ENCODE results near the gene CNOT3.
"Not testable (repeated sequence)": the region's sequence is repeated elsewhere in the genome, so short reads cannot be mapped to it uniquely, and the experiment has no call there.

CNOT3 gene

DNA sequence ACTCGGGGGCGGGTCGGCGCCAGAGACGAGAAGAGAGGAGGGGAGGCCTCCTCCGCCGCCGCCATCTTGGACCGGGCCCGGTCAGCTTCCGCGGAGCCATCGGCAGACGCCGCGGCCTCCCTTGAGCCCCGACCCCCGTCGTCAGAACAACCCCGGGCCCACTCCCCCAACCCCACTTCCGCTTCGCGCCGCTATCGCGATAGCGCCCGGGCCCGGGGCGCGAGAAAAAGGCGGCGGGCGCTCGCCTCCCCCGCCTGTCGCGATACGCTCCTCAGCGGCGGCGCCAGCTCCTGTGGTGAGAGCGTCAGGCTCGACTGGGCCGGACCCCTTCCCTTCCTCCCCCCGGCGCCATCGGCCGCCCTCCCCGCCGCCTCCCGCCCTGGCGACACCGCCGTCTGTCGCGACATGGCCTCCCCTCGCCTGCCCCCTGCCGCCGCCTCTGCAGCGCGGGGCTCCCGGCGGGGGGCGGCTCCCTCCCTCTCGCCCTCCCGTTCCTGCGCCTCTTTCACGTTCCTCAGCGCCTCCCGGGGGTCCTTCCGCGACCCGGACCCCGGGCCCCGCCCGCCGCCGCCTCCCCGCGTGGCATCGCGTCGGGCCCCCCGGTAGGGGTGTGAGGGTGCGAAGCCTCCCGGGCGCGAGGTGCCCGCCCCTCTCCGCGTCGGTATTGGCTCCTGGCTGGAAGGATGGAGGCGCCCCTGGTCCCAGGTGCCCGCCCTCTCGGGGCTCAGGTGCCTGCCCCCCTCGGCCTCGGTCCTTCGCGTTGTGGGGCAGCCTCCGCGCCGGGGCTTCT lies at the start of gene CNOT3:
Gene CNOT3 (plus strand): TSS at position 64 of the 790 bp plus-strand sequence. CDS start 5,217 bp downstream, outside the sequence.
- peak; percentile 35 for DNase-seq

DNA sequence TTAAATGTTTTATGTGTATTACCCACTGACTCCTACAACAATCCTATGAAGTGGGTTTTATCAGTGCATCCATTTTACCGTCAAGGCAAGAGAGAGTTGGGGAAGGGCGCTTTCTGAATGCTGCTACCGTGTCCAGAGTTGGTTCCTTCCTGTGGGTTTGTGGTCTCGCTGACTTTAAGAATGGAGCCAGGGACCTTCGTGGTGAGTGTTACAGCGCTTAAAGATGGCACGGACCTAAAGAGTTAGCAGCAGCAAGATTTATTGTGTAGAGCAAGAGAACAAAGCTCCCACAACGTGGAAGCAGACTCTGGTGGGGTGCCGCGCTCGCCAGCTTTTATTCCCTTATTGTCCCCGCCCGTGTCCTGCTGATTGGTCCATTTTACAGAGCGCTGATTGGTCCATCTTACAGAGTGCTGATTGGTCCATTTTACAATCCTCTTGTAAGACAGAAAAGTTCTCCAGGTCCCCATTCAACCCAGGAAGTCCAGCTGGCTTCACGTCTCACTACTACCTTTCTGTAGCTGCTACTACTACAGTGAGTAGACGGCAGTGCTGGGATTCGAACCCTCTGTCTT lies 43.0 kb upstream of the CNOT3 start:
- no peak for DNase-seq

DNA sequence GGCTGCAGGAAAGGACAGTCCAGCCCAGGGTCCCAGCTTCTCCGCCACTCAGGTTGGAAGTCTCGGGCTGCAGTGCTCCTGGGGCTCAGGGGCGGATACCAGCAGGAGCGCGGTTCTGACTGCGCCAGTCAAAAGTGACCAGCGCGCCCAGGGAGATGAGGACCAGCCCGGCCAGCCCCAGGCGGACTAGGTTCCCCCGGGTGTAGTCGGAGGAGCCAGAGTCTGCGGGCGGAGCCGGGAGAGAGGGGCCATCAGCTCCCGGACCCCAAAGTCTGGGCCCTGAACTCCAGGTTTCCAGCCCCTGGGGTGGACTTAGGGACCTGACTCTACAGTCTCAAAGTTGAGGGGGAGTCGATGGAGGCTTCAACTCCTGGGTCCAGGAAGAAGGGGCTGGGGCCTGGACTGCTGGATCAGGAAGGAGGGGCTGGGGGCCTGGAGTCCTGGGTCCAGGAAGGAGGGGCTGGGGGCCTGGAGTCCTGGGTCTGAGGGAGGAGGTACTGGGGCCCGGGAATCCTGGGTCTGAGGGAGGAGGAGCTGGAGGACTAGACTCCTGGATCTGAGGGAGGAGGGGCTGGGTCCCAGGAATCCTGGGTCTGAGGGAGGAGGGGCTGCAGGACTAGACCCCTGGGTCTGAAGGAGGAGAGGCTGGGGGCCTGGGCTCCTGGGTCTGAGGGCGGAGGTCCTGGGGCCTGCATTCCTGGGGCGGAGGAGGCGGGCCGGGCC lies 42.3 kb upstream of the CNOT3 start:
- no peak for DNase-seq

GRCh38 chr19:54095859-54096616 lies 41.5 kb upstream of the CNOT3 start:
- DNase-seq = peak; percentile 51

DNA sequence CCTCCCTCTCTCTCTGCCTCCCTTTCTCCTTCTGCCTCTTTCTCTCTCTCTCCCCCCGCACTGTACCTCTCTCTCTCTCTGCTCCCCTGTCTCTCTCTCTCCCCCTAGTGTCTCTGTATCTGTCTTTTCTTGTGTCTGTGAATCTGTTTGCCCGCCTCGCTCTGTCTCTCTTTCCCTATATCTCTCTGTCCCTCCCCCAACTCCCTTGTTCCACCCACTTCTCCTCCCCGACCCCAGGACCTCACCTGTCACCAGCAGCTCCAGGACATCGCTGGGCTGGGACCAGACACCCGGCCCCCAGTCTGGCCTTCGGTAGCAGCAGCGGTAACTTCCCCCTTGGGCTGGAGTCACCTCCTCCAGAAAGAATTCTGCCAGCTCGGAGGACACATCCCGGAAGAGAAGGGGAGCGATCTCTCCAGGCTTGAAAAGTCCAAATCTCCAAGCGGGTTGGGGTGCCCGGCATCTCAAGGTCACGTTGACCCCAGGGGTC lies 40.9 kb upstream of the CNOT3 start:
- DNase-seq = no peak

DNA sequence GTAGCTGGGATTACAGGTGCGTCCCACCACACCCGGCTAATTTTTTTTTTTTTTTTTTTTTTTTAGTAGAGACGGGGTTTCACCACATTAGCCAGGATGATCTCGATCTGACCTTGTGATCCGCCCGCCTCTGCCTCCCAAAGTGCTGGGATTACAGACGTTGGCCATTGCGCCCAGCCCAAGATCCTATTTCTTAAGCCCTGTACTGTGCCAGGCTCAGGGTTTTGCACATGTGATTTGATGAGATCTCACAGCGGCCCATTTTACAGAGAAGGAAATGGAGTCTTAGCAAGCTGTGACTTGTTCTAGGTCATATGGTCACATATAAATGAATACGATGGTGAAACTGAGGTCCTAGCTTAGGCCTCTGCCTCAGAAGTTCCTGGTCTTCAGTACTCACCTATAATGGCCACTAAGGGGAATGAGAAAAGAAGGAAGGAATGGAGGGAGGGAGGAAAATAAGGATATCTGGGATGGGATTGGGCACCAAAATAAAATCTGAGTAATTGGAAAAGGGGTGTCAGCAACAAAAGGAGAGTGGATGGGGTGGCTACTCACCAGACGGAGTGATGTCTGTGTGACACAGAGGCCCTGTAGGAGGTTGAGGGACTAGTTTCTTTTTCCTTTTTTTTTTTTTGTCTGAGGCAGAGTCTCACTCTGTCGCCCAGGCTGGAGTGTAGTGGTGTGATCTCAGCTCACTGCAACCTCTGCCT lies 38.2 kb upstream of the CNOT3 start:
- no peak for DNase-seq

DNA sequence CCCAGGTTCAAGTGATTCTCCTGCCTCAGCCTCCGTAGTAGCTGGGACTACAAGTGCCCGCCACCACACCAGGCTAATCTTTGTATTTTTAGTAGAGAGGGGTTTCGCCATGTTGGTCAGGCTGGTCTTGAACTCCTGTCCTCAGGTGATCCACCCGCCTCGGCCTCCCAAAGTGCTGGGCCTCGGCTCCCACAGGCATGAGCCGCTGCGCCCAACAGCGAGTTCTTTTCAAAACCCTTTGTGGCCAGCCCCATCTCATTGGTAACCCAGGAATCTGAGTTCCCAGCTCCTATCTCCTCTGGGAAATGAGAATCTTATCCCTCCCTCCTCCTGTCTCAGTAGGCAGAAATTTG lies 37.7 kb upstream of the CNOT3 start:
- not testable (repeated sequence) for DNase-seq

DNA sequence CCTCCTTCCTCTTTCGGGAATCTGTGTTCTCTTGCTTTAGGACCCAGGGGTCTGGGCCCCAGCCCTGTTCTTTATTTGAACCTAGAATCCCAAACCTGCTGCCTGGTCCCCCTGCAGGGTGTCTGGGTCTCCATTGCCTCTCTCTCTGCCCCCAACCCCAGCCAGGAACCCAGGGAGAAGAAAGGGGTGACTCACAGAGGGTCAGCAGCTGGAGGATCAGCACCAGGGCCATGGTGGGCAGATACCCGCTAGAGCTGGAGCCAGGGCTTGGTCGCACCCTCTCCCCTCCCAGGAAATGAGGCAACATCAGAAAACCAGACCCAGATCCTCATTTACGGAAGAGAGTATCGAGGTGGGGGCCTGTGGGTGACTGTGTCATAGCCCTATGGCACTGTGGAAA lies 37.0 kb upstream of the CNOT3 start, which contains the start of gene OSCAR:
Gene OSCAR (minus strand): TSS at position 243 of the 400 bp plus-strand sequence. CDS start 11 bp downstream, at position 232.
- DNase-seq = no peak

DNA sequence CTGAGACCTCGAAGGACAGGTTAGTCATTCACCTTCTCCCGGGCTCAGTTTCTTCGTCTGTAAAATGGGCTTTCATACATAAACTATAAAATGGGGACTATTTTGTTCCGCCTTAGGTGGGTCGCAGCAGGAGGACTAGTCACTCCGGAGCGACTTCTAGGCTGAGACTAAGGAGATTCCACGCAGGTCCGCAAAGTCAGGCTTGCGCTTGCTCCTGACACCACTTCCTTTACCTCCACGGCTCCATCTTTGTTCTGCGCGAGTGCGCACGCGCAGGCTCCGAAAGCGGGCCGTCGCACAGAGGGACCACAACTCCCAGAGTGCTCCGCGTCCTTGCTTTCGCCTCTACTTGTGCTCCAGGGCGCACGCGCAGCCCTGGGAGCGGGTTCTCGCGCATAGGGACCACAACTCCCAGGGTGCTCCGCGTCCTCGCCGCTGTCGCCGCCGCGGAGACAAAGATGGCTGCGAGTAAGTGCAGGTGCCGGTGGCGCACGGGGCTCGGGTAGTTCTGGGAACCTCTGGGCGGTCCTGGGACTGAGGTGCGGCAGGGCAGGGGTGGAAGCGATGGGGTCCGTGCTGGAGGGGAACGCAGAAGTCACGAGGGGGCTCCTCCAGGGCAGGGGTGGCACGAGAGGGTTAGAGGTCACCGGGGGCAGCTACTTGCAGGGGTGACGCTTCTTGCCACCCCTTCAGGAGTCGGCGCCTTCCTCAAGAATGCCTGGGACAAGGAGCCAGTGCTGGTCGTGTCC lies 35.0 kb upstream of the CNOT3 start, which contains the start of gene NDUFA3:
Gene NDUFA3 (plus strand): TSS at position 435 of the 749 bp plus-strand sequence. CDS start 24 bp downstream, at position 459.
- DNase-seq = peak; percentile 97

DNA sequence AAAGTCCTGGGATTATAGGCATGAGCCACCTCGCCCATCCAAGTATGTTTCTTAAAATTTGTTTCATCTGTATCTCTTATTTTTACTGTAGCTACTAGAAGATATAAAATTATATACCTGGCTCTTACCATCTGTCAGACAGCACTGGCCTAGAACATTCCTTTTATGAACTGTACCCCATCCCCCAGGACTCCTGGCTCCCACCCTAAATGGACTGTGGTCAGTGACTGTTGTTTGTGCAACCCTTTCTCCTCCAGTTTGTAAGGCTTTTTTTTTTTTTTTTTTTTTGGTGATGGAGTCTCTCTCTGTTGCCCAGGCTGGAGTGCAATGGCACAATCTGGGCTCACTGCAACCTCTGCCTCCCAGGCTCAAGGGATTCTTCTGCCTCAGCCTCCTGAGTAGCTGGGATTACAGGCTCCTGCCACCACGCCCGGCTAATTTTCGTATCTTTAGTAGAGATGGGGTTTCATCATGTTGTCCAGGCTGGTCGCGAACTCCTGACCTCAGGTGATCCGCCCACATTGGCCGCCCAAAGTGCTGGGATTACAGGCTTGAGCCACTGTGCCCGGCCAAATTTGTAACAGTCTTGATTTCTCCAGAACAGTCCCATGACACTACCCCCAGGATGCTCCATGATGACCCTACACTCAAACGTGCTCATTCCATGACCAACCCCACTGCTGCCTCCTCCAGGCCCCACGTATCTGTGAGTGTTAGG lies 32.4 kb upstream of the CNOT3 start:
- no peak for DNase-seq

DNA sequence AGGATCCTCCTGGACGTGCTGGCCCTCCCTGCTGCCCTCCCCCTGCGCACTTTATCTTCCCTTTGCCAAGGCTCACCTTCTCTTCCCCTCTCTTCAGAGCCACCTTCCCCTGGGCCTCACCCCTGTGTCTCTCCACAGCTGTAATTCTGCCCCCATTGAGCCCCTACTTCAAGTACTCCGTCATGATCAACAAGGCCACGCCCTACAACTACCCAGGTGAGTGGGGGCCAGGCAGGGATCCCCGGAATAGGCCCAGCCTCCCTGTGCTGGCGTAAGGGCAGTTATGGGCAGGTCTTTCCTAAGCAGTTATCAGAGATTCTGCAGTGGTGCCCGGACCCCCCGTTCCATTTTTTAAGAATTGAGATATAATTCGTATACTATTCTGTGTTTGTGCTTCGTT lies 31.8 kb upstream of the CNOT3 start:
- DNase-seq = no peak

- DNase-seq = no peak
Measured at GRCh38 chr19:54106716-54107115, 30.8 kb upstream of the CNOT3 start.

- no peak for DNase-seq
Measured at GRCh38 chr19:54107876-54108490, 29.6 kb upstream of the CNOT3 start.

GRCh38 chr19:54108496-54108895 lies 29.1 kb upstream of the CNOT3 start:
- no peak for DNase-seq

- no peak for DNase-seq
Measured at GRCh38 chr19:54109651-54110050, 27.9 kb upstream of the CNOT3 start.

- peak; percentile 35 for DNase-seq
Measured at GRCh38 chr19:54114340-54115108, 23.0 kb upstream of the CNOT3 start.

GRCh38 chr19:54115109-54116063 lies 22.2 kb upstream of the CNOT3 start, which contains the start of the genes PRPF31 and TFPT:
PRPF31 (plus strand) TSS chr19:54115754; CDS start chr19:54118279, 2,525 bp downstream.
TFPT (minus strand) TSS chr19:54115657; CDS start chr19:54115269, 388 bp downstream.
- DNase-seq = peak; percentile 97

DNA sequence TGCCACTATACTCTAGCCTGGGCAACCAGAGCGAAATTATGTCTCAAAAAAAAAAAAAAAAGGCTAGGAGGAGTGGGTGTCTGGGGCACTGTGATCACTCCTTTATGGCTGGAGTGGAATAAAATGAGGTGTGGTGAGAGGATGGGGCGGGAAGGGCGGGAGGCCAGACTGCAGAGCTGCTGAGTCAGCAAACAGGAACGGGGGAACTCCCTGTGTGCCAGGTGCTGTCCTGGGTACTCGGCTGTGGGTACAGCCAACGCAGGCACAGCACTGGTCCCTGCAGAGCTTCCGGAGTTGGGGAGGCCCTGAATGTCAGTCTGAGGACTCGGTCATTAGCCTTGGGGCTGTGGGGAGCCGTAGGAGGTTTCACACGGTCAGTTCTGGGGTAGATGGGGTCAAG lies 16.3 kb upstream of the CNOT3 start:
- DNase-seq = no peak

Measured in stimulated activated CD4-positive, alpha-beta T cell treated with anti-CD3 and anti-CD28 coated beads, Interleukin-4, amount 100 ng/mL, for 24 hours (primary cell).